Urothelium cell line (cell line): ENCODE measurements around the gene STK11.

Source experiments
- DNase-seq: peaks from one replicate; pipeline ENCODE4 v3.0.0; 2011; ENCODE audit warnings: low spot score, mixed read lengths
- FAIRE-seq: peaks from 2 replicates; lab custom pipeline; 2011; peaks lifted over from hg19 to GRCh38; lab: Jason Lieb, UNC

The STK11 gene

DNA sequence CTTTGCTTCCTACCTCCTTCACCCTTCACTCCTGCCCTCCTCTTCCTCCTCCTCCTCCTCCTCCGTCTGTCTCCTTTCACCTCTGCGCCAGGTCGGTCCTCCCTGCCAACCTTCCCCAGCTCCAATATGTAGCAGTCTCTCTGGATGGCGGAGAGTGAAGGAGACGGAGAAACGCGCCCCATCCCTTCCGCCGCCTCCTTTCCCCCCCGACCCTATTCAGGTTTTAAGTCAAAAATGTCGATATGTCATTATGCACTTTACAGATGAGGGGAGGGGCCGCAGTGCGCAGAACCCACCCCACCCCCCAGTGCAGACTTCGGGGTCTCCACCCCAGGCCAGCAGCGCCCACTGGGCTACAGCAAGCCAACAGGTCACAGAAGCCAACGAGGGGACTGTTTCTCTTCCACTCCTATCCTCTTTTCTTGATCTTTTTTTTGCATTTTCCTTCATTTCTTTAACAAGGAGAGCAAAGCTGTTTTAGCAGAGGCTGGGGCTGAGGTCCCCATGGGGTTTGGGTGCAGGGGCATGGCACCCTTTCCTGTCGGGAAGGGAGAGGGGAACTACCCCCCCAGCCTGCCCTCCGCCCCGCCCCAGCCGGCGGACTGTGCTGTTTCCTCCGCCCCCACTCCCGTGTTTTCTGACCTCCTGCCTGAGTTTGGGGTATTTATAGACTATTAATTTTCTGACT is 52.0 kb downstream of the STK11 start:
- FAIRE-seq (no peak), DNase-seq (no peak)

DNA sequence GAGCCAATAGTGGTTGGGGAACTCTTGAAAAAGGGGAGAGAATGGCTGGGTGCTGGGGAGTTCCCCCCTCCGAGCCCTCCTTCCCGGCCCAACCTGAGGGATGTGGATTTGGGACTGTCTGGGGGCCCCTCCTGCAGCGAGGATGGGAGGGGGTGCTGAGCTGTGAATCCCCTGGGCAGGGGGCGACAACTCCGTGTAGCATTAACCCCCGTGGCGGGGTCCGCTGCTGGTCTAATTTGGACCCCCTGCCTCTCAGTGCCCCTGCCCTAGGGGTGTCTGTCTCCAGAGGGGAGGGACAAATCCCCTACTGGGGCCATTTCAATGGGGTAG is 52.5 kb downstream of the STK11 start:
- FAIRE-seq (no peak), DNase-seq (no peak)

DNA sequence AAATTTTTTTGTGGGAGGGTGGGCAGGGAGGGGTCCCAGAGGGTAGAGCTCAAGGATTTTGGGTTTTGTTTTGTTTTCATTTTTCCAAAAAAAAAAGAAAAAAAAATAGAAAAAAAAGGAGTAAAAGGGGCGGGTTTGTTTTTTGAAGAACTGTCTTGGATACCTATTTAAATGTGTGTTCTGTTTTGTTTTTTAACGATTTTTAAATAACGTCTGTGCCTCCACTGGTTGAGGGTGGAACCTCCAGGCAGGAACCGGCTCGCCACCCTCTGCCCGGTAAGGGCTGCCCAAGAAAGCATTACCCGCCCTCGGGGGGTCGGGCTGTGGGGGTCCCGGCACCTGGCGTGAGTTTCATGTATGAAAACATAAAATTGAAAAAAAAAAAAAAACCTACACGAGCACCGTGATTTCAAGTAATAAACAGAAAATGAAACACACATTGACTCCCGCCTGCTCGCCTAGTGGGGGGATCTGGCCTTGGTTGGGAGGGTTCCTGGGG is 53.2 kb downstream of the STK11 start:
- FAIRE-seq, result no peak
- no peak for DNase-seq

DNA sequence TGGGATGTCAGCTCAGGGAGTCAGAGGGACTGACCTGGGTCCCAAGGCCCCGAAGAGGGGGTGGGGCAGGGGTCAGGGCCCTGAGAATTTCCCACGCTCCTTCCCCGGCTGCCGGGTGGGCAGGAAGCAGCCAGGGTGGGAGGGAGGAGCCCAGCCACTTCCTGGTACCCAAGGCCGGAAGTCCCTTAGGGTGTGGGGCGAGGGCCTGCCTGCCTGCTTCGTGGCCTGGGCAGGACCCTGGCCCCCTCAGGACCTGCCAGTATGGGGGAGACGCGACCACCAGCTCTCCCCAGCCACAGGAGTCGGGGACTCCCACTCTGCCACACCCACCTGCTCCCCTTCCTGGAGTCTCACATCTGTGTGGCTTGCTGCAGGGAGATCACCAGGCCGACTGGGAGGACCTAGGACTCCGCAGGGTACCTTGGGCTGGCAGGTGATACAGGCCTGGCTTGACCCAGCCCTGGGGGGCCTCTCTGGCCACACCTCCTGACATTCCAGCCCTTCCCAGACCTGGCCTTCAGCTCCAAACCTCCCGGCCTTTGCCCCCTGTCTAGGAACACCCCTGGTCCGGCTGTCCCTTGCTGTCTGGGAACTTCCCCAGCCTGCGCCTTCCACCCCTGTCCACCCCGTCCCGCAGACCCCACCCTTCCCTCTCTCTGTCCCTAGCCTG is 53.8 kb downstream of the STK11 start:
- FAIRE-seq, result no peak

DNA sequence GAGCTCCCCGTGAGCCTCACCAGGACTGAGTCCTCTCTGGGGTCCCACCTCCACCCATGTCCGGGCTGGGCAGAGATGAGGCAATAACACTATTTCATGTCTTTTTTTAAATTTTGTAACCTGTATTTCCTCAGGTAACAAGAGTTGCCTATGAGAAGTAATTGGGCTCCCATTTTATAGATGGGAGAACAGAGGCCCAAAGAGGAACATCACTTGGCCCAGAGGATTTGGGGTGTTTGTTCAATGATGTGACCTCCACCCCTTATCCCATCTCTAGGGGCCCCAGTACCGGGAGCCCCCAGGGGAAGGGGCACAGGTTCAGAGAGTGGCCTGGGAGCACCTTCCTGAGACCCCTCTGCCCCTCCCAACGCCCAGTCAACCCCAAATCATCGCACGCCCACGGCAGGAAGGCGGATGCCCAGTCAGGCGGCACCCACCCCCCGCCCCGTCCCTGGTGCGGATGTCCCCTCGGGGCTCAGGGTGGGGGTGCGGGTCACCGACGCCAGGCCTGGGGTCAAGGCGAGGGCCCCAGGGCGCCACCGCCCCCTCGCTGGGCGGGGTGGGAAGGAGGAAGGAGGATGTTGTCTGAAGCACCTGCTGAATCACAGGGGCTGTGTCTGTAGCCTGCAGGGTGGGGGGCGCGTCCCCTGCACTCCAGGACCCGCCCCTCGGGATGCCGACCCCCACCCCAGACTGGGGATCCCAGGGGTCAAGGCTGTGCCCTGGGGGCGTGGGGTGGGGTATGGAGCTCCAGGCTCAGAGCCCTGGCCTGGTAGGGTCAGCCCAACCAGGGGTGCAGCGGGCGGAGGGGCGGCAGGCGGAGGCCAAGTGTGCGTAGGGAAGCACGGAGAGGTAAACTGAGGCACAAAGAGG is 54.5 kb downstream of the STK11 start:
- no peak for FAIRE-seq

More for the DNA sequence above, 53.8 kb downstream of the STK11 start:
- no peak for DNase-seq

DNA sequence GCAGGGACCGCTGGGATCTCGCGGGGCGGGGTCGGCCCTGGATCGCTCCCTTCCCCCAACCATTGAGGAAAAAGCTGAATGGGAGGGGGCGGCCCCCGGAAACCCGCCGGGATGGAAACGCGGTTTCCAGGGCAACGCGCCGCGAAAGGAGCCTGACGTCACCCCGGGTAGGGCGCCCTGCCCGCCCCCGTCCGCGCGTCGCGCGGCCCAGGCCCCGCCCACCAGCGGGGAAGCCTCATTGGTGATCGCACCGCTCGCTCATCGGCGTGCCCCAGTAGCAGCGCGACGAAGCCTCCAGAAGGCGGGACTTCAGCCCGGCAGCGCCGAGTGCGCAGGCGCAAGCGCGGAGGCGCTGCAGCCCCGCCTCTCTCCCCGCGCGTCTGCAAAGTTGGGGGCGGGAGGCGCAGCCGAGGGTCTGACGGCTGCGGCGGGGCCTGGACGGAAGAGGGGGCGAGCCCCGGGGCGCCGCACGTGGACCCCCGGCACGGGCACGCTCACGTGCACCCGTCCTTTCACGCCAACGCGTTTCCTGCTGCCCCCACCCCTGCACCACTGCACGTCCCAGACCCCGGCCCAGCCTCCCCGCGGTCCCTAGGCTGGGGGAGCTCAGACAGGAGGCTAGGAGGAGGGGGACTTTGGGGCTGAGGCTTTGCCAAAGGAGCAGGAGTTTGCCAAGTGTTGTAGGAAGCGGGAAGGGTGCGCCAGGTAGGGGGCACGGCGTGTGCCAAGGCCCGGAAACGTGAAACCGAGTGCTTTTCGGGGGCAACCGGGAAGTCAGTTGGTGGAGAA is 55.4 kb downstream of the STK11 start:
- peak; percentile 90 for DNase-seq
- FAIRE-seq, result no peak

More for the DNA sequence above, 54.5 kb downstream of the STK11 start:
- no peak for DNase-seq

DNA sequence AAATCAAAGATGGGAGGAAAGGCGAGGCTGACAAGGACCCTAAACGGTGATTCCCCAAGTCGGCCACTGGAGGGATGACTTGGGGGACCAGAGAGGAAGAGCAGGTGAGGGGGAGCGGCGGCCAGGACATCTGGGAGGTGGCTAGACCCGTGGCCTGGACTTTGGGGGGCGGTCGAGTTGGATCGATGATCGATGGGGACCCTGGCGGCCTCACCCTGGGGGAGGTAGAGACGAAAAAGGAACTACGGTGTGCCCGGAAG is 55.9 kb downstream of the STK11 start:
- no peak for DNase-seq
- no peak for FAIRE-seq

DNA sequence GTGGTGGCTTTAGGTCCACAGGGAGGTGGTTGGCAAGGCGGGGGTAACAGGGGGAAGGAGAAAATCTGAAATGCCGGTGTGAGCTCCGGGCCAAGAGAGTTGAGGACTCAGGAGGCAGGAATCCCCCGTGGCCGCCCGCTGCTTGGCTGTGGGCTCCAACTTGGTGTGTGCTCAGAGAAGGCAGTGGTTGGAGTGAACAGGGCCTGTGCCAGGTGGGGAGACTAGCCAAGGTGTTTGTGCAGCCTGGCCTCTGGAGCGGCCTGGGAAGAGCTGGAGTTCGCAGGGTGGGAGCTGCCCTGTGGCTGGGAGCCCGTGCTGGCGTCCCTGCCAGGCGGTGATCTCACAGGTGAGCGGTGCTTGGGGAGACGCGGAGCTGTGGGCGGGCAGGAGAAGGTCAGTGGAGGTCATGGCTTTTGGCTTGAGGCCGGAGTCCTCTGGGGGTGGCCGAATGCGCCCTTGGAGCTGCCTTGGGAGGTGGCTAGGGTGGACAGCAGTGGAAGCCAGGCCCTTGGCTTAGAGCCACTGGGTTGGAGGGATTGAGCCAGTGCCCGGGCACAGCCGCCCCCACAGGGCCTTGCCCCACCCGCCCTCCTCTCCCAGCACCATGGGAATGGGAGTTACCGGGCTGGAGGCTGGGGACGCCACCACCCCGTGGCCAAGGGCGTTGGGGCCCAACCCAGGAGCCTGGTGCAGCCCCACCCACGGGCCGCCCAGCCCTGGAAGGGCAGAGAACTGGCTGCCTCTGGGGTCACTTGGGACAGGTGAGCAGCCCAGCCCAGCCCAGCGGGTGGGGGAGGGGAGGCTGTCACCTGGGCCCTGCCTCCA is 56.4 kb downstream of the STK11 start:
- DNase-seq (no peak), FAIRE-seq (no peak)

DNA sequence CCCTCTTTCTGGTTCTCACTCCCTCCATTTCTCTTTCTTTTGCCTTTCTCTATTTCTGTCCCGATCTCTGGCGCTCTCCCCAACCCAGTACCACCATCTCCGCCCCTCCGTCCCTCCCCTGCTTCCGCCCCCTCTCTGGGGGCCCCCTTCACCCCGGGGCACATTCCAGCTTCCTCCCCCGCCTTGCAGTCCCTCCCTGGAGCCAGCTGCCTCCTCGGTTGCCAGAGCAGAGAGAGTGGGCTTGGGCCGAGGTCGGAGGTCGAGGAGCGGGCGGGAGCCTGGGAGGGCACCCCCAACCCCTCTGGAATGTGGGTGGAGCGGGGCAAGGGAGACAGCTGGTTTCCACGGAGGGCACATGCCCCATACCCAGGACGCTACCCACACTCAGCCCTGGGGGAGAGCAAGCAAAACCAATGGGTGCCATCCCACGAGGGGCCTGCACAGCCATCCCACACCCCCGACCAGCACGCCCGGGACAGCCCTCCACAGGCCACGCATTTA is 57.1 kb downstream of the STK11 start:
- DNase-seq, result no peak
- no peak for FAIRE-seq

DNA sequence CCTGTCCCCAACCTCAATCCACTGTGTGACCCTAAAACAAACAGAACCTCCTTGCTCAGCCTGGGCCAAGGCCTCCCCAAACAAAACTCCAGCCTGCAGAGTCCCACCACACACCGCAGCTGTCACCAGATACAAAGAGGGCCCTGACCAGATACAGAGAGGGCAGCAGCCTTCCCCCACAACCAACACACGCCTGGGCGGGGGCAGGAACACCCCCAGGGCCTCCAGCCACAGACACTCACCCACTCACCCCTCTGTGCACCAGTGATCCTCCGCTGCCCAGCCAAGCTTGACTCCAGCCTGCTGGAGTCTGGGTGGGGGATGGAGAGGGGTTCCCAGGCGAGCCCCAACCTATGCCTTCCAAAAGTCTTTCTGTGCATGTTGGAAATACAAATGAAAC is 57.6 kb downstream of the STK11 start:
- DNase-seq (no peak), FAIRE-seq (no peak)

DNA sequence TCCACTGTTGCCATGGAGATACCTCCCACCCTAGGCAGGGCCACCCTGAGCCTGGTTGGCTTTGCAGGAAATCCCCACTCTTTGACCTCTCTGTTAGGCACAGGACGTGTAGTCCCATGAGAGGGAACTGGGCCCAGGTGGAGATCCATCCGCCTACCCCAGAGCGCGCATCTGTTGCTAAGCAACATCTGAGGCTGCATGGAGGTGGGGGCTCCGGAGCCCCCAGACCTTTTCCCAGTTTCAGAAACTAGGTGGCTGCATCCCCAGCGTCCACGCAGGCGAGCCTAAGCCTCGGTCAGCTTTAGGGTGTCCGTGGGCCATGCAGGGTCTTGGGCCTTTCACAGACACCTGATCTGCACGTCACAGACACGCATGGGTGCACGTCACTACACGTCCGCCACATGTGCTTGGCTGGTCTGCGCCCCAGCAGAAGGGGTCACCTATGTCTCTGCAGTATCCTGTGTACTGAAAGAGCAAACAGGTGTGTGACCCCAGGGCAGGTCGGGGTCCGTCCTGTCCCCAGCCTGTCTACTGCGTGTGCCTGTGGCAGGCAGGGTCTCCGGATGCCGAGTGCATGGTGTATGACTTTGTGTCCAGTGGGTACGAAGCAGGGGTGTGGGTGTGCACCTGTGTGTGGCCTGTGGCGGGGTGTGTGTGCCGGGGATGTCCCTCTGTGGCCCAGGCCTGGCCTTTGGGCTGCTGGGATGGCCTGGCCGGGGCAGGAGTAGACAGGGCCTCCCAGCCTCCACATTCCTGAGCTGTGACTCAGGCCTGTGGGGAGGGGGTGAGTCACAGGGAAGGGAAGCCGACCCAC is 59.4 kb downstream of the STK11 start:
- FAIRE-seq, result peak; percentile 32
- peak; percentile 78 for DNase-seq

DNA sequence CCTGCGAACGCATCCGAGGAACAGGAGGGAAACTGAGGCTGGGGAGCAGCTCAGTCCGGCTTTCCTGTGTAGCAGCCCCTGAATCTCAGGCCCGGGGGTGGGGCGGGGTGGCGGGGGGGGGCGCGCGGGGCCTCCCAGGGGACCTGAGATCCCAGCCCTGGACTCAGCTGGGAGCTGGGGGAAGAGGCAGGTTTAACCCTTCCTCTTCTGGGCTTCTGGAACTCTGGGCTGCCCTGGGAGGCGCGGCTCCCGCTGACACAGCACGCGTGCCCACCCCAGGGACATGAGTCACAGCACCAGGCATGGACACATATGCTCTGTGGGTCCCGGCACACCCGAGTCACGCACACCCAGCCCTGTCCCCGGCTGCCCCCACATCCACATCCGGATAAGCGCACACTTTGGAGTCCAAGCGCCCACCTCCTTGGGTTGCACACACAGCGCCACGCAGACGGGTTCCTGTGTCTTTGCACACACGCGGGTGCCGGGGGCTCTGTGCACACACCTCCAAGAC is 60.1 kb downstream of the STK11 start:
- no peak for FAIRE-seq
- DNase-seq, result peak; percentile 33

DNA sequence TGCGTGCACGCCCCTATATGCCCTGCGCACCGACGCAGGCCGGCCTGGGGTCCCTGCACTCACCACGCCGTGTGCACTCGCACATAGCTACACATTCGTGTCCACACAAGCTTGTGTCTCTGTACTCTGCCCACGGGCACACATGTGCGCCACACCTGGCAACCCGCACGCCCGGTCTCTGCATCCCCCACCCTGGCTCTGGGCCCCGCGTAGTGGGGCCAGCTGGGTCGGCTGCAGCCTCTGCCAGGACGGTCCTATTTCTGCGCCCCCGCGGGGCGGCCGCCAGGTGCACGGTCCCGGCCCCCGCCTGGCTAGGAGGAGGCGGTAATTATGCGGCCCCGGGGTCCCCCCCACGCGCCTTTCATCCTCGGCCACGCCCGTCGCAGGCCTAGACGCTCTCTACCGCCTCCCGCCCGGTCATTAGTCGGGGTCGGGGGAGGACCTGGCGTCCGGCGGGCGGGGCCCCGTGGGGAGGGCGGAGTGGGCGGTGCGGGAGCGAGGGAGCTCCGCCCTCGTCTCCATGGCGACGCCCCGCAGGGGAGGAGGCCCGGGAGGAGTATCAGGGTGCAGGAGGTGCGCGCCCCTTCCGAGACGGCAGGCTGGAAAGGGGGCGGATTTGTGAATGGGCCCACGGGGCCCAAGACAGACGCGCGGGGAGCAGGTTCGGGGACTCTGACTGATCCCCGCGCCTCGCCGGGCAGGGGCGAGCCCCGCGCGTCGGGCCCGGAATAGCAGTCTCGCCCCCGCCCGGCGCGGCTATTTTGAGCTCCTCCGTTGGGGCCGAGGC is 60.7 kb downstream of the STK11 start:
- DNase-seq (peak; percentile 81), FAIRE-seq (no peak)

DNA sequence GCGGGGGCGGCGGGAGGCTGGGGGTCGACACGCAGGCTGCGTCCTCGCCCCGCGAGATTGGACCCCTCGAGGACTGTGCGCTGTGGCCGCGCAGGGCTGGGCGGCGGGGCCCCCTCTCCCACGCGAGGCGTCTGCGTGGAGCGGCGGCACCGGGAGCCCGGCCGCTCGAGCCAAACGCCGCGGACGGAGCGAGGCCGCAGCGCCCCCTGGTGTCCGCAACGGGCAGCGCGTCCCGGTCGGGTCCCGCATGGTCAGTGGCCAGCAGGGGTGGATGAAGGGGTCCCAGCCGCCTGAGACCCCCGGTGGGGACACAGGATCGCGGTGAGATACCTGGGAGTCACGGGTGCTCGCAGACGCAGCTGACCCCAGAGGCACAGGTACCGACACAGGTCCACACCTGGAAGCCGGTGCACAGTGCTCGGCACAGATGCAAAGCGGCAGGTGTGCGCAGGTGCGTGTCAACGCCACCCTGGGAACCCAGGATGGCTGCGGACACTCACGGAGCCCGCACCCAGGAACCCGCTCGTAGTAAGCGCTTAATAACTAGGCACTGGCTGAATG is 61.4 kb downstream of the STK11 start:
- DNase-seq (peak; percentile 54), FAIRE-seq (no peak)

DNA sequence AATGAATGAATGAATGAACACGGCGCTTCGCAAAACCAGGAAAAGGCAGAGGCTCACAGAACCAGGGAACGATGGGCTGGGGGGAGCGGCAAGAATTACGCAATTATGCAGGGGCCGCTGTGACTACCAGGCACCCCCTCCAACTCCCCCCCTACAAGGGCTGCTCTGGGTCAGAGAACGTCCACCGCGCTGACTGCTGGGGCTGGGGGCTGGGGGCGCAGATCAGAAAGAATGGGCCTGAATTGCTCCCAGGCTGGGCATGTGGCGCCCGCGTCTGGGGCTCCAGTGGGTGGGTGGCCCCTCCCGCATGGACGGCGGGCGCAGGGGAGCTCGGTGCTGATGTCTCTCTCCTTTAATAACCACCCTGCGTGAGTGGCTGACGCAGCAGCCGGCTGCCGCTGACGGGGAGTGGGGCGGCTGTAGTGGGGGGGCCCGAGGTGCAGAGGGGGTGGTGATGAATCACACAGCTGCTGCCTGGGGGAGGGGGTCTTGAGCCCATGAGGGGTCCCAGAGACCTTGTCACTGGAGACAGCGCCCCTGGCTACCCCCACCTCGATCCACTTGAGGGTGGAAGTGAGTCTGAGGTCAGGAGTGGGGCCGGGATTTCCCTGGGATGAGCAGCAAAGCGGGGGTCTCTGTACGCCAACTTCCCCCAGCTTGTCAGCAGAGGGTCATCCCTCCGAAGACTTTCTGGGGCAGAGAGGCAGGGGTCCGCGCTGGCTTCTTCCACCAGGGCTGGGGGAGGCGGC is 62.1 kb downstream of the STK11 start:
- FAIRE-seq, result no peak
- no peak for DNase-seq

DNA sequence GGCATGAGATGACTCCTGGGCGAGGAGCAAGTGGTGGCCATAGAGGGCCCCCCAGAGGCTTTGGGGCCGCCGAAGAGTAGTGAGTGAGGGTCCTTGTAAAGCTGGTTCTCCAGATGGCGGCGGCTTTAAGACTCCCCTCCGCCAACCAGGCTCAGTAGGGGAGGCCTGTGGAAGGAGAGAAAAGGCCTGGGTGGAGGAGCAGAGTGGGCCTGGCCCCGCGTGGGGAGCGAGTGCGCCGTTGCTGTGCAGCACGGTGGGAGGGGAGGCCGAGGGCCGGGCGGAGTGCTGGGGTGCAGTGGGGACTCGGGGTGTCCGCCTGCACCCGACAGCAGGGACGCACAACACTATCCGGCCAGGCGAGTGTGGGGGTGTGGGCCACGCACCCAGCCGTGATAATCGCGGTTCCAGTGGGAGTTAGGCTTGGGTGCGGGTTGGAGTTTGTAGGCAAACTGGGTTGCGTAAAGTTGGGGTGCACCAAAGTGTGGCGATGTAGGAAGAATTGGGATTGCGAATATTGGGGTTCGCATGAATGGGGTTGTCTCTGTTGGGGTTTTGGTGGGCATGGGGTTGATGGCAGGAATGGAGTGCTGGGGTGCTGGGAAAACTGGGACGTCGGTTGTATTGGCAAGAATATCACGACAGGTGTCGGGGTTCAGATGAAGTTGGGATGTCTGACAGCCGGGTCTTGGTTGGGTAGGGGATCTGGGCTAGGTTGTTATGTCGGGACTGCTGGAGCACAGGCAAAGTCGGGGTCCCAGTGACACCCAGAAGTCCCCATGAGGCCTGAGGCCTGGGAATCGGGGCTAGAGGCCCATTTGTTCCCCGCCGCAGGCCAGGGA is 62.9 kb downstream of the STK11 start:
- no peak for FAIRE-seq
- DNase-seq, result no peak
